IMR-90 (cell line): ENCODE results near the gene ZNF841. TPM values are rescaled to one million over a fixed set of nuclear protein-coding genes. Genes with fewer than 3 reads are reported as not detected.
A peak's percentile ranks its signal among the peaks of the same experiment; 100 is the strongest.

Experiments used
- BHLHE40 ChIP-seq: fragments of 150-350 bp; IDR thresholded peaks from 2 replicates; pipeline ENCODE4 v1.6.1; 2016; ENCODE audit warnings: mild to moderate bottlenecking, low read depth, low read length
- CTCF ChIP-seq: conservative IDR thresholded peaks from 2 replicates; pipeline ENCODE4 v1.5.1; 2012; ENCODE audit warnings: mild to moderate bottlenecking, low read depth, low read length, improper control_type of control experiment
- MXI1 ChIP-seq: IDR thresholded peaks from 2 replicates; pipeline ENCODE4 v1.6.1; 2012; ENCODE audit warnings: low read depth, mild to moderate bottlenecking, low read length, moderate library complexity, borderline replicate concordance
- NFE2L2 ChIP-seq: fragments of 150-350 bp; IDR thresholded peaks from 2 replicates; pipeline ENCODE4 v1.6.1; 2016; ENCODE audit warnings: low read depth, mild to moderate bottlenecking, low read length
- RFX5 ChIP-seq: IDR thresholded peaks from 2 replicates; pipeline ENCODE4 v1.8.0; 2012; ENCODE audit warnings: low read depth, mild to moderate bottlenecking, low read length, moderate library complexity
- SMC3 ChIP-seq: fragments of 150-350 bp; IDR thresholded peaks from 2 replicates; pipeline ENCODE4 v1.6.1; 2016; ENCODE audit warnings: low read depth, mild to moderate bottlenecking, antibody characterized with exemption, low read length, moderate library complexity
- polyA plus RNA-seq, 3 experiments: library from polyadenylated mRNA; depleted of rRNA; stranded (reverse); fragments of >200 nt; gene quantifications; 2 replicates each; pipeline ENCODE4 v1.2.3, GENCODE V29; 2012; ENCODE audit warnings: low replicate concordance in 1 of 3
- total RNA-seq: library from RNA; depleted of rRNA; stranded (reverse); fragments of >200 nt; gene quantifications from 2 replicates; pipeline ENCODE4 v1.2.3, GENCODE V29; 2012

Gene ZNF841
- total and polyA plus RNA-seq, 2 of the 4 experiments (the other 2 are of a cell fraction), result 8.5 to 28.9 TPM

- no peak for TF ChIP-seq CTCF
- TF ChIP-seq SMC3, result no peak
- TF ChIP-seq BHLHE40, result no peak
- TF ChIP-seq NFE2L2, result no peak
- TF ChIP-seq RFX5, result no peak
- peak; percentile 95 for TF ChIP-seq MXI1
Observed at GRCh38 chr19:52138278-52138982, 42.9 kb upstream of the ZNF841 start (continued).
